Endothelial cell of umbilical vein (primary cell): ENCODE data around the gene POP7.
A peak's percentile ranks its signal among the peaks of the same experiment; 100 is the strongest.

Experiments used
- EZH2 ChIP-seq: IDR thresholded peaks from 2 replicates; pipeline ENCODE4 v1.6.1; 2012; ENCODE audit warnings: borderline replicate concordance, low read depth, mild to moderate bottlenecking, moderate library complexity, low read length, inconsistent platforms; ENCODE audit not compliant: severe bottlenecking
- JUN ChIP-seq: IDR thresholded peaks from 2 replicates; pipeline ENCODE4 v1.6.1; 2011; ENCODE audit warnings: borderline replicate concordance, low read depth; ENCODE audit not compliant: insufficient read length, insufficient read depth
- MYC ChIP-seq: IDR thresholded peaks from one replicate; pipeline ENCODE4 v1.6.1; 2011; ENCODE audit warnings: mild to moderate bottlenecking, low read depth, low read length
- POLR2A ChIP-seq: IDR thresholded peaks from 2 replicates; pipeline ENCODE4 v1.6.1; 2012; ENCODE audit warnings: low read depth, mild to moderate bottlenecking, control low read depth, low read length
- POLR2AphosphoS5 ChIP-seq: IDR thresholded peaks from 2 replicates; pipeline ENCODE4 v1.6.1; 2012; ENCODE audit warnings: low read depth, mild to moderate bottlenecking, control low read depth, low read length, moderate library complexity; ENCODE audit not compliant: insufficient read depth
- TF ChIP-seq, protein P1 (sequence below), 2 donors: IDR thresholded peaks; 1 replicate in 1 of 2; 2 replicates in 1 of 2; pipeline ENCODE4 v1.5.1; 2011; ENCODE audit warnings: low read length in 2 of 2, mild to moderate bottlenecking in 2 of 2, moderate library complexity in 2 of 2, control low read depth in 1 of 2, inconsistent platforms in 1 of 2, low read depth in 1 of 2; ENCODE audit not compliant: insufficient read depth in 1 of 2; ENCODE audit errors: extremely low read depth in 1 of 2

DNA sequence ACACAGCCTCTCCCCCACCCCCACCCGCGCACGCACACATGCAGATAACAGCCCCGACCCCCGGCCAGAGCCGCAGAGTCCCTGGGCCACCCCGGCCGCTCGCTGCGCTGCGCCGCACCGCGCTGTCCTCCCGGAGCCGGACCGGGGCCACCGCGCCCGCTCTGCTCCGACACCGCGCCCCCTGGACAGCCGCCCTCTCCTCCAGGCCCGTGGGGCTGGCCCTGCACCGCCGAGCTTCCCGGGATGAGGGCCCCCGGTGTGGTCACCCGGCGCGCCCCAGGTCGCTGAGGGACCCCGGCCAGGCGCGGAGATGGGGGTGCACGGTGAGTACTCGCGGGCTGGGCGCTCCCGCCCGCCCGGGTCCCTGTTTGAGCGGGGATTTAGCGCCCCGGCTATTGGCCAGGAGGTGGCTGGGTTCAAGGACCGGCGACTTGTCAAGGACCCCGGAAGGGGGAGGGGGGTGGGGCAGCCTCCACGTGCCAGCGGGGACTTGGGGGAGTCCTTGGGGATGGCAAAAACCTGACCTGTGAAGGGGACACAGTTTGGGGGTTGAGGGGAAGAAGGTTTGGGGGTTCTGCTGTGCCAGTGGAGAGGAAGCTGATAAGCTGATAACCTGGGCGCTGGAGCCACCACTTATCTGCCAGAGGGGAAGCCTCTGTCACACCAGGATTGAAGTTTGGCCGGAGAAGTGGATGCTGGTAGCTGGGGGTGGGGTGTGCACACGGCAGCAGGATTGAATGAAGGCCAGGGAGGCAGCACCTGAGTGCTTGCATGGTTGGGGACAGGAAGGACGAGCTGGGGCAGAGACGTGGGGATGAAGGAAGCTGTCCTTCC, 15.0 kb downstream of the POP7 start:
- TF ChIP-seq, protein P1, sequence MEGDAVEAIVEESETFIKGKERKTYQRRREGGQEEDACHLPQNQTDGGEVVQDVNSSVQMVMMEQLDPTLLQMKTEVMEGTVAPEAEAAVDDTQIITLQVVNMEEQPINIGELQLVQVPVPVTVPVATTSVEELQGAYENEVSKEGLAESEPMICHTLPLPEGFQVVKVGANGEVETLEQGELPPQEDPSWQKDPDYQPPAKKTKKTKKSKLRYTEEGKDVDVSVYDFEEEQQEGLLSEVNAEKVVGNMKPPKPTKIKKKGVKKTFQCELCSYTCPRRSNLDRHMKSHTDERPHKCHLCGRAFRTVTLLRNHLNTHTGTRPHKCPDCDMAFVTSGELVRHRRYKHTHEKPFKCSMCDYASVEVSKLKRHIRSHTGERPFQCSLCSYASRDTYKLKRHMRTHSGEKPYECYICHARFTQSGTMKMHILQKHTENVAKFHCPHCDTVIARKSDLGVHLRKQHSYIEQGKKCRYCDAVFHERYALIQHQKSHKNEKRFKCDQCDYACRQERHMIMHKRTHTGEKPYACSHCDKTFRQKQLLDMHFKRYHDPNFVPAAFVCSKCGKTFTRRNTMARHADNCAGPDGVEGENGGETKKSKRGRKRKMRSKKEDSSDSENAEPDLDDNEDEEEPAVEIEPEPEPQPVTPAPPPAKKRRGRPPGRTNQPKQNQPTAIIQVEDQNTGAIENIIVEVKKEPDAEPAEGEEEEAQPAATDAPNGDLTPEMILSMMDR (IDR thresholded peaks at IDR 0.05; ENCODE audit: extremely low read depth in 1 of 2, insufficient read depth in 1 of 2, low read depth in 1 of 2, low read length in 2 of 2), result no peak
- TF ChIP-seq MYC (no peak), EZH2 (peak; percentile 75), POLR2A (no peak), POLR2AphosphoS5 (no peak), JUN (no peak)
